ENCODE results near the gene GRID1.

Gene GRID1

DNA sequence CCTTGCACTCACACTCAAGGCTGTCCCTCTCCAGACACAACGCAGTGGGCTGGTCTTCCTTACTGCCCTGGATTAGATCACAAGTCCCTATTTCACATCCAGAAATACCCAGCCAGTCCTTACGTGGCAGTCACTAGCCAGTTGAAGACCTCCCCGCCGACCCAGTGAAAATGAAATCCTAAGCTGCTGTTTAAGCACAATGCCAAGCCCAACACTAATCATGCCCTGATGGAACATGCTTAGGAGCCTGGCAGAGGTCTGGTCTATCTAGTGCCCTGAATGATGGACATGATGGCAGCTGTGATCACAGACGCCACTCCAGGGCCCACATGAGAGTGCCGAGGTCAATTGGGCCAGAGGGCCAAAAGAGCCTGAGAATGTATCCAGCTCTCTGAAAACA lies 389.0 kb downstream of the GRID1 start:
- H4K20me1 ChIP-seq (ENCODE audit: insufficient read depth, low read length): no peaks in the 10 kb centered on the region
- no peak overlapping the region for H3K27ac ChIP-seq (ENCODE audit: low read length)
- no peaks in the 10 kb centered on the region for H3K36me3 ChIP-seq (replicated peaks; ENCODE audit: insufficient read depth, low read length)
- H3K27me3 ChIP-seq (replicated peaks; ENCODE audit: insufficient read depth, low read length): no peaks in the 10 kb centered on the region
- no peak for TF ChIP-seq EZH2phosphoT487 (IDR thresholded peaks at IDR 0.05; ENCODE audit: low read length)
- TF ChIP-seq, protein P1, sequence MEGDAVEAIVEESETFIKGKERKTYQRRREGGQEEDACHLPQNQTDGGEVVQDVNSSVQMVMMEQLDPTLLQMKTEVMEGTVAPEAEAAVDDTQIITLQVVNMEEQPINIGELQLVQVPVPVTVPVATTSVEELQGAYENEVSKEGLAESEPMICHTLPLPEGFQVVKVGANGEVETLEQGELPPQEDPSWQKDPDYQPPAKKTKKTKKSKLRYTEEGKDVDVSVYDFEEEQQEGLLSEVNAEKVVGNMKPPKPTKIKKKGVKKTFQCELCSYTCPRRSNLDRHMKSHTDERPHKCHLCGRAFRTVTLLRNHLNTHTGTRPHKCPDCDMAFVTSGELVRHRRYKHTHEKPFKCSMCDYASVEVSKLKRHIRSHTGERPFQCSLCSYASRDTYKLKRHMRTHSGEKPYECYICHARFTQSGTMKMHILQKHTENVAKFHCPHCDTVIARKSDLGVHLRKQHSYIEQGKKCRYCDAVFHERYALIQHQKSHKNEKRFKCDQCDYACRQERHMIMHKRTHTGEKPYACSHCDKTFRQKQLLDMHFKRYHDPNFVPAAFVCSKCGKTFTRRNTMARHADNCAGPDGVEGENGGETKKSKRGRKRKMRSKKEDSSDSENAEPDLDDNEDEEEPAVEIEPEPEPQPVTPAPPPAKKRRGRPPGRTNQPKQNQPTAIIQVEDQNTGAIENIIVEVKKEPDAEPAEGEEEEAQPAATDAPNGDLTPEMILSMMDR (IDR thresholded peaks at IDR 0.05; ENCODE audit: low read length): no peak
- no peak for TF ChIP-seq EZH2 (optimal IDR thresholded peaks at IDR 0.05; ENCODE audit: low read depth, low read length)
- H3K4me1 ChIP-seq (ENCODE audit: low read length): no peaks in the 10 kb centered on the region
- H3K79me2 ChIP-seq (ENCODE audit: low read length): no peaks in the 10 kb centered on the region
- no peaks in the 10 kb centered on the region for H3F3A ChIP-seq (ENCODE audit: insufficient read depth, low read length)
- H3K4me3 ChIP-seq (ENCODE audit: low read length): no peak overlapping the region
- no peak for DNase-seq
- H3K4me2 ChIP-seq (ENCODE audit: low read depth, low read length): no peak overlapping the region
- H2AFZ ChIP-seq (ENCODE audit: low read length): no peak overlapping the region
- no peak overlapping the region for H3K9ac ChIP-seq (ENCODE audit: low read length)
- no peaks in the 10 kb centered on the region for H3K9me3 ChIP-seq (replicated peaks; ENCODE audit: insufficient read depth, low read length)
- no peaks in the 10 kb centered on the region for H3K9me2 ChIP-seq (replicated peaks; ENCODE audit: insufficient read depth, low read length)

DNA sequence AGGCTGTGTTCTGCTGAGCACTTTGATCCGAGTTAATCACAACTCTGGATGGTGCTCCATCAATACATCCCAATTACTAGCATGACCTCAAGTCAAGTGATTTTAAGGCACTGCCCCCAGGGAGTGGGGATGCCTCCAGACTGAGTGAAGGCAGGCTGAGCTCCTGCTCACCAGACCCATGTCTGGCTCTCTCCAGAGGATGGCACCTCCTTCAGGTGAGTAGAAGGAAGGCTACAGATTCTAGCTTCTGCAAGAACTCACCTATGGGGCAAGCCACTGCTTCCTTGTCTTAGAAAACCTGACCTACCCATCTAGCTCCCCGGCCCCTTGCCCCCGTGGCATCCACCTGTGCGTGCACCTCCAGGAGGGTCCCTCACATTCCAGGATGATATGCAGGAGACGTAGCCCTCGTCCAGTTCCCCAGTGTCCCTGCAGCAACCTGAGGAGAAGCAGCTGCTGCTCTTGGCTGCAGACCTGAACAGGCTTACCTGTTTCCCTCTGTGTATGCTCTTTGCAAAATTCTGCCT lies 390.3 kb downstream of the GRID1 start:
- Histone ChIP-seq H3K4me1 (ENCODE audit: low read length) (no peaks in the 10 kb centered on the region), H3F3A (ENCODE audit: insufficient read depth, low read length) (no peaks in the 10 kb centered on the region), H3K9me3 (replicated peaks; ENCODE audit: insufficient read depth, low read length) (no peaks in the 10 kb centered on the region), H3K79me2 (ENCODE audit: low read length) (no peaks in the 10 kb centered on the region), H4K20me1 (ENCODE audit: insufficient read depth, low read length) (no peaks in the 10 kb centered on the region), H3K9ac (ENCODE audit: low read length) (no peak overlapping the region), H3K27me3 (replicated peaks; ENCODE audit: insufficient read depth, low read length) (no peaks in the 10 kb centered on the region), H3K4me2 (ENCODE audit: low read depth, low read length) (no peak overlapping the region), H3K27ac (ENCODE audit: low read length) (no peak overlapping the region), H3K4me3 (ENCODE audit: low read length) (no peak overlapping the region), H2AFZ (ENCODE audit: low read length) (no peak overlapping the region), H3K9me2 (replicated peaks; ENCODE audit: insufficient read depth, low read length) (no peaks in the 10 kb centered on the region), H3K36me3 (replicated peaks; ENCODE audit: insufficient read depth, low read length) (no peaks in the 10 kb centered on the region)
- DNase-seq: no peak
- TF ChIP-seq, protein P1 (IDR thresholded peaks at IDR 0.05; ENCODE audit: low read length): no peak
- no peak for TF ChIP-seq EZH2phosphoT487 (IDR thresholded peaks at IDR 0.05; ENCODE audit: low read length)
- no peak for TF ChIP-seq EZH2 (optimal IDR thresholded peaks at IDR 0.05; ENCODE audit: low read depth, low read length)

DNA sequence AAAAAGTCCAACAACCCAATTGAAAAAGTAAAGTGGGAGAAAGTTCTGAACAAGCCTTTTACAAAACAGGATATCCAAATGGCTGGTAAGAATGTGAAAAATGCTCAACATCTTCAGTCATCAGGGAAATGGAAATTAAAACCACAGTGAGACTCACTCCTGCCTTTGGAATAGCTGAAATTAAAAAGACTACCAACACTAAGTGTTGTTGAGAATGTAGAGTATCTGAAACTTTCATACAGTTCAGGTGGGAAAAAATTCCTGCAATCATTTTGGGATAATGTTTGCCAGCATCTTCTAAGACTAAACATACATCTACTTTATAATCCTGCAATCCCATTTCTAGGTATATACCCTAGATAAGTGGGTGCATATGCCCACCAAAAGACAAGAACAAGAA lies 395.1 kb downstream of the GRID1 start:
- Histone ChIP-seq H4K20me1 (ENCODE audit: insufficient read depth, low read length) (no peaks in the 10 kb centered on the region), H3K79me2 (ENCODE audit: low read length) (no peaks in the 10 kb centered on the region), H3K36me3 (replicated peaks; ENCODE audit: insufficient read depth, low read length) (no peaks in the 10 kb centered on the region), H3K27me3 (replicated peaks; ENCODE audit: insufficient read depth, low read length) (no peaks in the 10 kb centered on the region), H3K9me2 (replicated peaks; ENCODE audit: insufficient read depth, low read length) (no peaks in the 10 kb centered on the region), H2AFZ (ENCODE audit: low read length) (no peak overlapping the region), H3K4me2 (ENCODE audit: low read depth, low read length) (no peak overlapping the region), H3K4me1 (ENCODE audit: low read length) (no peaks in the 10 kb centered on the region), H3K9me3 (replicated peaks; ENCODE audit: insufficient read depth, low read length) (no peaks in the 10 kb centered on the region), H3F3A (ENCODE audit: insufficient read depth, low read length) (no peaks in the 10 kb centered on the region), H3K9ac (ENCODE audit: low read length) (no peak overlapping the region), H3K4me3 (ENCODE audit: low read length) (no peak overlapping the region), H3K27ac (ENCODE audit: low read length) (no peak overlapping the region)
- DNase-seq: no peak
- TF ChIP-seq, protein P1 (IDR thresholded peaks at IDR 0.05; ENCODE audit: low read length): no peak
- TF ChIP-seq EZH2 (optimal IDR thresholded peaks at IDR 0.05; ENCODE audit: low read depth, low read length) (no peak), EZH2phosphoT487 (IDR thresholded peaks at IDR 0.05; ENCODE audit: low read length) (no peak)
